ENCODE measurements around the gene TMEM106C. TPM values are rescaled to one million over a fixed set of nuclear protein-coding genes. Genes with fewer than 3 reads are reported as not detected.

Gene TMEM106C
- total and polyA plus RNA-seq, 2 of the 4 experiments (the other 2 are of a cell fraction) = 72.1 to 74.6 TPM

GRCh38 chr12:47973870-47974269 lies 10.5 kb downstream of the TMEM106C start:
- Histone ChIP-seq H2AK9ac (replicated peaks; ENCODE audit: low read depth, low read length, poor library complexity) (no peak overlapping the region), H3K27ac (ENCODE audit: insufficient read depth, low read length) (no peak overlapping the region), H2BK15ac (ENCODE audit: low read depth, low read length) (no peak overlapping the region), H2BK5ac (ENCODE audit: low read depth, low read length, poor library complexity, severe bottlenecking) (no peak overlapping the region), H3K9me1 (ENCODE audit: insufficient read depth, low read length) (no peaks in the 10 kb centered on the region; the same call in 1 of the 2 replicates), H3K9me3 (ENCODE audit: control insufficient read depth, insufficient read depth, low read length) (no peaks in the 10 kb centered on the region), H3K4me3 (ENCODE audit: insufficient read depth, low read depth, low read length) (no peak overlapping the region), H3K79me1 (ENCODE audit: low read depth in 1 of 2, low read length in 2 of 2) (no peaks in the 10 kb centered on the region), H3K4me2 (ENCODE audit: low read depth, low read length) (no peak overlapping the region), H3K4me1 (ENCODE audit: control insufficient read depth, insufficient read depth, low read length) (no peaks in the 10 kb centered on the region), H4K5ac (ENCODE audit: low read depth, low read length) (no peak overlapping the region), H3K23ac (ENCODE audit: low read depth, low read length) (no peak overlapping the region), H3K56ac (ENCODE audit: extremely low read depth, insufficient read depth, low read length) (no peak overlapping the region), H2AFZ (replicated peaks; ENCODE audit: low read length, poor library complexity) (no peak overlapping the region), H2BK120ac (ENCODE audit: low read depth, low read length) (no peak overlapping the region), H3K9ac (ENCODE audit: low read depth, low read length) (no peak overlapping the region), H3K36me3 (ENCODE audit: control insufficient read depth, insufficient read depth, low read length) (no peaks in the 10 kb centered on the region), H2BK20ac (ENCODE audit: low read depth, low read length) (no peak overlapping the region), H3K14ac (replicated peaks; ENCODE audit: low read depth, low read length) (no peak overlapping the region), H3K18ac (ENCODE audit: low read depth, low read length) (no peak overlapping the region), H3K4ac (ENCODE audit: low read depth, low read length) (no peak overlapping the region), H4K20me1 (ENCODE audit: insufficient read depth, low read length) (no peaks in the 10 kb centered on the region), H4K8ac (ENCODE audit: low read depth in 2 of 2, low read length in 2 of 2) (no peak overlapping the region), H4K91ac (ENCODE audit: insufficient read depth, low read depth, low read length) (no peak overlapping the region), H3K27me3 (ENCODE audit: control insufficient read depth, insufficient read depth, low read length) (peaks cover 22% of the 10 kb centered on the region), H2AK5ac (ENCODE audit: low read depth, low read length) (no peak overlapping the region)
- in situ Hi-C loops (cut with MboI; ENCODE audit: low sequenced_read_pairs) = no loop called here
- dilution Hi-C loops (cut with HindIII; ENCODE audit: low sequenced_read_pairs, unreplicated experiment) = no loop called here
- intact Hi-C loops (cut with micrococcal nuclease) = no loop called here
- no peak for TF ChIP-seq RAD21 (IDR thresholded peaks at IDR 0.05; ENCODE audit: low read length)
- no peak for TF ChIP-seq CHD1 (IDR thresholded peaks at IDR 0.05; ENCODE audit: low read depth, low read length)
- no peak for TF ChIP-seq ELK1 (IDR thresholded peaks at IDR 0.05; ENCODE audit: borderline replicate concordance, low read depth, low read length)
- TF ChIP-seq RCOR1 (IDR thresholded peaks at IDR 0.05; ENCODE audit: insufficient replicate concordance, low read length) = no peak
- ATAC-seq (ENCODE audit: low read depth) (no peak), DNase-seq (no peak)
- 89% methylated on average over 5 of the region's 9 CpGs; no CpG with 5 or more reads in 1 of the 2 experiments for WGBS, 2 experiments (ENCODE audit: extremely low coverage in 2 of 2, insufficient read length in 1 of 2)
- no TSS peak for BruUV-seq (replicated peaks)
- POLR2A ChIA-PET (ENCODE audit: unreplicated experiment) = no interaction called here
- CTCF ChIA-PET = no interaction called here

All from IMR-90 (cell line).